ENCODE results near the gene MAN2B1. TPM values are rescaled to one million over a fixed set of nuclear protein-coding genes. Genes with fewer than 3 reads are reported as not detected.

MAN2B1 gene
- total and polyA plus RNA-seq, 4 donors = 38.7 to 160 (median 105) TPM

DNA sequence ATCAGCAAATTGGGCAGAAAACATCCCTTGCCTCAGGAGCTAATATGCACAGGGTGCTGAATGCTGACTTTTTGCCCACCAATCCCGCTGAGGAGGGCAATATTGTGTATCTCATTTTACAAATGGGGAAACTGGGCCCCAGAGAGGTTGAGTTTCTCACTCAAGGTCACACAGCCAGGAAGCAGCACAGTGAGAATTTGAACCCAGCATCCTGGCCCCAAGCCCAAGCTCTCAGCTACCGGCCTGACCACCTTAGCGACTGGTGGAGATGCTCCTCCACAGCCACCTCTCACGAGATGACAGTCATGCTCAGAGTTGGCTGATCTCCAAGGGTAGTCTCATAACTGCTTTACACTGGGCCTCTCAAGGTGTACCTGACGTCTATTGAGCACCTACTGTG is 26.4 kb upstream of the MAN2B1 start:
- 88% methylated on average over 5 of the region's 5 CpGs for WGBS, 2 donors
- no peak overlapping the region for H3K4me3 ChIP-seq

DNA sequence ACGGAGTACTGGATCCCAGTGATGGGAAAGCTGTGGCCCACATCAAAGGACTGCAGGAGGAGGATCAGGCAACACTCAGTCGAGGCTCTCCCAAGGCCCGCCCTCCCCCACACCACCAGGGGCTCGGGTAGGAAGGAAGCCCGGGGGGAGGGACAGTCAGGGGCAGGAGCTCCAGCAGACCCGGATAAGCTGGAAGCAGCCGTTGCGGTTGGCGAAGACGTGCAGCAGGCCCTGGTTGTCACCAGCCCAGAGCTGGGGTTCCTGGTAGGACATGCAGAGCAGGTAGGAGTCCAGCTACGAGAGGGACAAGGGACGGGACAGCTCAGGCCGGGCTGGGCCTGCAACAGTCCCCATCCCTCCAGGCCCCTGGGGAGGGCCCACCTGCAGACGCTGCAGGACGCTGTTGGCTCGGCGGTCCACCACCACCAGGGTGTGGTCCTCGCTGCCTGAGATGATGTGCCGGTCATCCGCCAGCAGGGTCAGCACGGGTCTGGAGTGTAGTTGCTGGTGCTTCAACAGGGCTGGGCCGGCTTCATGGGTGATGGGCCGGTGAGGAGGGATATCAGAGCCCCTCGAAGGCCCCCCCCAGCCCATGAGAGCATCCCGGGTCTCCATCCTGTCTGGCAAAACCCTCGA is 23.2 kb upstream of the MAN2B1 start:
- ATAC-seq (ENCODE audit: insufficient read depth, low FRiP score) = no peak

More for the DNA sequence above, 26.4 kb upstream of the MAN2B1 start:
- DNase-seq (no peak), ATAC-seq (ENCODE audit: insufficient read depth, low FRiP score) (no peak)
- no peak overlapping the region for H3K27ac ChIP-seq (ENCODE audit: low read depth in 1 of 2, low read length in 1 of 2)
- no peaks in the 10 kb centered on the region for H3K9me3 ChIP-seq (ENCODE audit: control insufficient read depth in 4 of 4, insufficient read depth in 3 of 4, low read length in 3 of 4)
- H3K4me1 ChIP-seq (ENCODE audit: control insufficient read depth in 5 of 5, insufficient read depth in 5 of 5, low read length in 5 of 5) = peaks cover 0 to 9% (median 3%) of the 10 kb centered on the region in 5 donors
- TF ChIP-seq, protein P1, sequence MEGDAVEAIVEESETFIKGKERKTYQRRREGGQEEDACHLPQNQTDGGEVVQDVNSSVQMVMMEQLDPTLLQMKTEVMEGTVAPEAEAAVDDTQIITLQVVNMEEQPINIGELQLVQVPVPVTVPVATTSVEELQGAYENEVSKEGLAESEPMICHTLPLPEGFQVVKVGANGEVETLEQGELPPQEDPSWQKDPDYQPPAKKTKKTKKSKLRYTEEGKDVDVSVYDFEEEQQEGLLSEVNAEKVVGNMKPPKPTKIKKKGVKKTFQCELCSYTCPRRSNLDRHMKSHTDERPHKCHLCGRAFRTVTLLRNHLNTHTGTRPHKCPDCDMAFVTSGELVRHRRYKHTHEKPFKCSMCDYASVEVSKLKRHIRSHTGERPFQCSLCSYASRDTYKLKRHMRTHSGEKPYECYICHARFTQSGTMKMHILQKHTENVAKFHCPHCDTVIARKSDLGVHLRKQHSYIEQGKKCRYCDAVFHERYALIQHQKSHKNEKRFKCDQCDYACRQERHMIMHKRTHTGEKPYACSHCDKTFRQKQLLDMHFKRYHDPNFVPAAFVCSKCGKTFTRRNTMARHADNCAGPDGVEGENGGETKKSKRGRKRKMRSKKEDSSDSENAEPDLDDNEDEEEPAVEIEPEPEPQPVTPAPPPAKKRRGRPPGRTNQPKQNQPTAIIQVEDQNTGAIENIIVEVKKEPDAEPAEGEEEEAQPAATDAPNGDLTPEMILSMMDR (IDR thresholded peaks at IDR 0.05; ENCODE audit: control extremely low read depth, extremely low read depth) = no peak
- H3K27me3 ChIP-seq (ENCODE audit: control insufficient read depth in 3 of 3, insufficient read depth in 3 of 3, low read length in 2 of 3) = no peaks in the 10 kb centered on the region
- H3K9ac ChIP-seq (ENCODE audit: insufficient read depth in 1 of 2, low read length in 2 of 2) = no peak overlapping the region
- H3K36me3 ChIP-seq (ENCODE audit: control insufficient read depth in 4 of 4, insufficient read depth in 4 of 4, low read length in 4 of 4) = peaks cover 0 to 8% (median 1%) of the 10 kb centered on the region in 4 donors

DNA sequence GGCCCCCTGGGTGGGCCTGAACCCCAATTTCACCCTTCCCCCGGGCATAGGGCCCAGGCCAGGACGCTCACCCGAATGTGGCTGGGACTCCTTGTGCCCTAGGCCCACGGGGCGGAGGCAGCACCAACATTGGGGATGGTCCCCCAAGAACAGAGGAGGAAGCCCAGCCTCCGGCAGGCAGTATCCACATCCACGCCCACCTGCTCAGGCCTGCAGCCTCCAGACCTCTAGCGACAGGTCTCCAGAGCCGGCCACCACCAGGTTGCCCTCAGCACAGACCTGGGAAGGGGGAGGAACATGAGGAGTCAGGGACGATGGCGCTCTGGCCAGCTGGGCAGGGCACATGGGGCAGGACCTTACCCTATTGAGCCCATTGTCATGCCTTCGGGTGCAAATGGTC is 22.5 kb upstream of the MAN2B1 start:
- Histone ChIP-seq H3K4me1 (ENCODE audit: control insufficient read depth in 5 of 5, insufficient read depth in 5 of 5, low read length in 5 of 5) (no peaks in the 10 kb centered on the region), H3K9ac (ENCODE audit: insufficient read depth in 1 of 2, low read length in 2 of 2) (no peak overlapping the region), H3K27me3 (ENCODE audit: control insufficient read depth in 3 of 3, insufficient read depth in 3 of 3, low read length in 2 of 3) (no peaks in the 10 kb centered on the region), H3K27ac (ENCODE audit: low read depth in 1 of 2, low read length in 1 of 2) (no peak overlapping the region), H3K4me3 (no peak overlapping the region), H3K9me3 (ENCODE audit: control insufficient read depth in 4 of 4, insufficient read depth in 3 of 4, low read length in 3 of 4) (no peaks in the 10 kb centered on the region), H3K36me3 (ENCODE audit: control insufficient read depth in 4 of 4, insufficient read depth in 4 of 4, low read length in 4 of 4) (peaks cover 0 to 8% (median 1%) of the 10 kb centered on the region in 4 donors)
- DNase-seq (no peak), ATAC-seq (ENCODE audit: insufficient read depth, low FRiP score) (no peak)
- TF ChIP-seq, protein P1 (IDR thresholded peaks at IDR 0.05; ENCODE audit: control extremely low read depth, extremely low read depth) = no peak
- 88 to 89% methylated on average over 12 of the region's 12 CpGs for WGBS, 2 donors

More for the DNA sequence above, 23.2 kb upstream of the MAN2B1 start:
- TF ChIP-seq, protein P1 (IDR thresholded peaks at IDR 0.05; ENCODE audit: control extremely low read depth, extremely low read depth) = no peak
- Histone ChIP-seq H3K9me3 (ENCODE audit: control insufficient read depth in 4 of 4, insufficient read depth in 3 of 4, low read length in 3 of 4) (no peaks in the 10 kb centered on the region), H3K27ac (ENCODE audit: low read depth in 1 of 2, low read length in 1 of 2) (no peak overlapping the region), H3K27me3 (ENCODE audit: control insufficient read depth in 3 of 3, insufficient read depth in 3 of 3, low read length in 2 of 3) (no peaks in the 10 kb centered on the region), H3K4me1 (ENCODE audit: control insufficient read depth in 5 of 5, insufficient read depth in 5 of 5, low read length in 5 of 5) (no peaks in the 10 kb centered on the region), H3K36me3 (ENCODE audit: control insufficient read depth in 4 of 4, insufficient read depth in 4 of 4, low read length in 4 of 4) (peaks cover 0 to 8% (median 1%) of the 10 kb centered on the region in 4 donors), H3K4me3 (no peak overlapping the region), H3K9ac (ENCODE audit: insufficient read depth in 1 of 2, low read length in 2 of 2) (no peak overlapping the region)
- 56 to 65% methylated on average over 25 to 26 of the region's 26 CpGs for WGBS, 2 donors
- DNase-seq = no peak

Measured in lung (tissue), 12 donors.